ENCODE results near the gene ATP5PB. TPM values are rescaled to one million over a fixed set of nuclear protein-coding genes. Genes with fewer than 3 reads are reported as not detected.

The ATP5PB gene
- polyA plus RNA-seq (582 and 597 TPM in 2 replicates), polyA minus RNA-seq (214 and 280 TPM in 2 replicates)

- Histone ChIP-seq H3K36me3 (ENCODE audit: insufficient read depth, low read length) (peaks cover 2% of the 10 kb centered on the region), H3F3A (ENCODE audit: insufficient read depth, low read length, poor library complexity, severe bottlenecking) (no peaks in the 10 kb centered on the region), H2AFZ (ENCODE audit: low read depth, low read length) (peak within 1 kb of the TSS; percentile 96), H3K27me3 (ENCODE audit: insufficient read depth, low read depth, low read length) (no peaks in the 10 kb centered on the region), H3K4me2 (ENCODE audit: low read length) (peak within 1 kb of the TSS; percentile 76), H3K27ac (ENCODE audit: low read length) (peak within 1 kb of the TSS; percentile 89), H3K9ac (ENCODE audit: low read length) (peak within 1 kb of the TSS; percentile 94), H3K9me3 (ENCODE audit: low read length) (no peaks in the 10 kb centered on the region), H3K79me2 (replicated peaks; ENCODE audit: insufficient read depth, low read length) (peaks cover 44% of the 10 kb centered on the region), H4K20me1 (ENCODE audit: insufficient read depth) (no peaks in the 10 kb centered on the region), H3K9me2 (ENCODE audit: insufficient read depth, low read length) (no peaks in the 10 kb centered on the region), H3K4me3 (ENCODE audit: low read length) (peak within 1 kb of the TSS; percentile 87)
- peak; percentile 40 for TF ChIP-seq EP300 (conservative IDR thresholded peaks at IDR 0.05; ENCODE audit: poor library complexity, severe bottlenecking)
- TF ChIP-seq EZH2 (IDR thresholded peaks at IDR 0.05; ENCODE audit: borderline replicate concordance, insufficient read depth, low read length, poor library complexity, severe bottlenecking) = no peak
- peak; percentile 52 for TF ChIP-seq REST (IDR thresholded peaks at IDR 0.05; ENCODE audit: borderline replicate concordance)
- peak; percentile 88 for TF ChIP-seq MXI1 (conservative IDR thresholded peaks at IDR 0.05; ENCODE audit: poor library complexity, severe bottlenecking)
- no peak for TF ChIP-seq TAF1 (IDR thresholded peaks at IDR 0.05; ENCODE audit: low read depth)
- TF ChIP-seq RAD21 (conservative IDR thresholded peaks at IDR 0.05) = no peak
- TF ChIP-seq POLR2AphosphoS5 (IDR thresholded peaks at IDR 0.05) = peak; percentile 92
- no peak for TF ChIP-seq SMC3 (conservative IDR thresholded peaks at IDR 0.05; ENCODE audit: poor library complexity)
Measured at GRCh38 chr1:111448918-111449702, at the start of gene ATP5PB, which contains the start of gene WDR77. ATP5PB (plus strand) TSS chr1:111449464; CDS start chr1:111449542, 78 bp downstream. WDR77 (minus strand) TSS chr1:111449256; CDS start chr1:111449169, 87 bp downstream.

- no peaks in the 10 kb centered on the region for H3K27me3 ChIP-seq (ENCODE audit: insufficient read depth, low read depth, low read length)
- no peaks in the 10 kb centered on the region for H3F3A ChIP-seq (ENCODE audit: insufficient read depth, low read length, poor library complexity, severe bottlenecking)
- no peaks in the 10 kb centered on the region for H4K20me1 ChIP-seq (ENCODE audit: insufficient read depth)
- no peaks in the 10 kb centered on the region for H3K79me2 ChIP-seq (replicated peaks; ENCODE audit: insufficient read depth, low read length)
- no peak overlapping the region for H3K27ac ChIP-seq (ENCODE audit: low read length)
- H3K9me2 ChIP-seq (ENCODE audit: insufficient read depth, low read length) = no peaks in the 10 kb centered on the region
- no peak overlapping the region for H3K4me2 ChIP-seq (ENCODE audit: low read length)
- H2AFZ ChIP-seq (ENCODE audit: low read depth, low read length) = no peak overlapping the region
- no peaks in the 10 kb centered on the region for H3K9me3 ChIP-seq (ENCODE audit: low read length)
- H3K9ac ChIP-seq (ENCODE audit: low read length) = no peak overlapping the region
- H3K36me3 ChIP-seq (ENCODE audit: insufficient read depth, low read length) = no peaks in the 10 kb centered on the region
- no peak overlapping the region for H3K4me3 ChIP-seq (ENCODE audit: low read length)
- TF ChIP-seq TAF1 (IDR thresholded peaks at IDR 0.05; ENCODE audit: low read depth) (no peak), RAD21 (conservative IDR thresholded peaks at IDR 0.05) (peak; percentile 79), SMC3 (conservative IDR thresholded peaks at IDR 0.05; ENCODE audit: poor library complexity) (peak; percentile 81), CTCF (IDR thresholded peaks at IDR 0.05; ENCODE audit: poor library complexity, severe bottlenecking) (peak; percentile 73), EZH2 (IDR thresholded peaks at IDR 0.05; ENCODE audit: borderline replicate concordance, insufficient read depth, low read length, poor library complexity, severe bottlenecking) (no peak), REST (IDR thresholded peaks at IDR 0.05; ENCODE audit: borderline replicate concordance) (no peak)
Measured at GRCh38 chr1:111399792-111400610, 49.3 kb upstream of the ATP5PB start.
